ENCODE measurements around the gene TRIO.

Gene TRIO

DNA sequence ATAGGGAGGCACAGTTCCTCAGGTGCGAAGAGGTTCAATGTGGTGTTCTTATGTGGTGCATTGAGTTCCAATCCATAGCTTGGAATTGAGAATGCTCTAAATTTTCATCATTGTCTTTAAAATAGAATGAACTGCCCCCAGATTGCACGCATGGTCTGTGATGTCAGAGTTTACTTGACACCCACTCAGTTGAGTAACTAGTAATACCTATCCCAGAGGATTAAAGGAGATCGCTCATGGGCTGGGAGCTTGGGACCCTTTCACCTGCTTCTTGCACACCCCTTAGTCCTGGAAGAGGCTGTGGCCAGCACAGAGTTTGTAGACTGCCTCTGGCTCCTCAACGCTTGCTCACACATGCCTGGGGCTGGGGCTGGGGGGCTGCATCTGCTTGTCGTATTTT lies 343.3 kb downstream of the TRIO start:
- no peak for DNase-seq (ENCODE audit: low spot score)

- no peak for DNase-seq (ENCODE audit: low spot score)
Observed at GRCh38 chr5:14486996-14487896, 344.1 kb downstream of the TRIO start.

GRCh38 chr5:14487897-14488570 lies 344.9 kb downstream of the TRIO start:
- DNase-seq (ENCODE audit: low spot score), result no peak

DNA sequence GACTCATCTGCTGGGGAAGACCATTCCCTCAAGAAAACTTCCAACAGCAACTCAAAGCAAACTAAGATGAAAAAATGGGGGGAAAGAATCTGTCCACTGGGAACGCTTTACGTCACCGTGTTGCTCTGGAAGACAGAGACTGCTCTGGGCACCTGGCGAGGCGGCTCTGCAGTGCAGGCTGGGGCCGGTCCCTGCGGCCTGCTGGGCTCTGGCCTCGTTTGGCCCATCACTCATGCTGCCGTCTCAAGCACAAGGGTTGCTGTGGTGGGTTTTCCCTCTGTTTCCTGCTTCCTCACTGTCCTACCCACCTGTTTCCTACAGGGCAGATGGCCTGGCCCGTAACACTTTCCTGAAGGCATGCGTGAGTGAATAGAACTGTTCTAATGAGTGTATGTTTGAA lies 345.6 kb downstream of the TRIO start:
- DNase-seq (ENCODE audit: low spot score), result no peak

DNA sequence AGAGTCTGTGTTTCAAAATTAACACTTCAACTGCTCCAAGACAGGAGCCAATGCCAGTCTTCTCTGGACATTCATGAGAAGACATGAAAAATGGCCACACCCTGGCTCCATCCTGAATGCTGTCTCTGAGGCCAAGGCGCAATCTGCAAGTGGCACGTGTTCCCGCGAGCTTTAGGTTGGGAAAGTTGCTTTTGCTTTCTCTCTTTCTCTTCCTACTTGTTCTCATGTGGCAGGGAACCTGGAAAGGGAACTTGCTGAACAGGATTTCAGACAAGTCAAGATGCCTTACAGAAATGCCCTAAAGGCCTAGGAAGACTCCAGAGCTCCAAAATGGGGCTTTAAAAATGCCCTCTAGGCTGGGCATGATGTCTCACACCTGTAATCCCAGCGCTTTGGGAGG lies 346.5 kb downstream of the TRIO start:
- DNase-seq (ENCODE audit: low spot score), result no peak

DNA sequence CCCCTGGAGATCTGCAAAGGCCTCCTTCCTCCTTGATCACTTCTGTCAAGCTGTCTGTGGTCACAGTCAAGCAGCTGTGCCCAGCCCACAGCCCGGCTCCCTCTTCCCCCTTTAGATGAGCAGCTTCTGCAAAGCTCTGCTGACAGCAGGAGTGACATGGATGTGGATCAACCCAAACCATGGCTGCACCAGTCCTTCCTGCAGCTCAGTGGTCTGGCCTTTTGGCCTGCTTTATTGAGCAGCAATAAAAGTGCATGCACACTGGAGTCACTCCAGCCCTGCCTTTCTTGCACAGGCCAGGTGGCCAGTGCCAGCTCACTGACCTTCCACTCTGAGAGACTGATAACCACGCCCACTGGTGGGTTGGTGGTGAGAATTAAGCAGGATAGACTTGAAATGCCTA lies 347.2 kb downstream of the TRIO start:
- DNase-seq (ENCODE audit: low spot score), result no peak

DNA sequence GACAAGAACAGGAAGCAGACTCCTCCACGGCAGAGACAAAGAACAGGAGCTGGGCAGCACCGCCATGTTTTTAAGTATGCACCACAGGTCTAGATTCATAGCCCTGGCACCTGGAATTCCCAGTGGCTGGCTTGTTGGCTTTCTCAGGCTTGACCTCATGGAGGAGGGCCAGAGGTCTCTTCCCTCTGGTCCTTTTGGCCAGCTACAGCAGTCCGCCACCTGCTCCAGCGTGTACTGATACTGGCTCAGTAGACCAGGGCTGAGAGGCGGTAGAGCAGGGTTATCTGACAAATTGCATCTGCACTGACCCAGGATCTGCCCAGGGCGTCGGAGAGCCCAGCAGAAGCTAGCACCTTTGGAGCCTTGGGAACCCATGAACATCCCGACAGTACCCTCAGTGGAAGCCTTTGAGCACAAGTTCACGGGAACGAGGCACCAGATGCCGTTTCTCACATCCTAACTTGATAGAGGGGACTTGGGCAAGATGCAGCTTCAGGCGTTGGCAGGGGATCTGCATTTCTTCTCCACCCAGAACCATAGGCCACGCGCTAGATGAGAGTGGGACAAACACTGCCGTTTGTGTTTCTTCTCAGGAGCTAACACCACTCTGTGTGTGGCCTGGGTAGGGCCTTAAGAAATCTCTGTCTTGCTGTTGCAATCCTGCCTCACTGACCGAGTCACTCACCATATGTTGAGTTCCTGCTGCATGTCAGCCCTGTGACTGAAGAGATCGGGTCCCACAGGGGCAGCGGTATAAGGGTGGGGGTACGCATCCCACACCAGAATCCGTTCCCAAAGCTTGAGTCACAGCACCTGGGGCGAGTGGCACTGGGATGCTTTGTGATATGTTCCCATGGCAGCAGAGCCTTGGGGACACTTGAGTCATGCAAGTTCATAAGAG lies 348.1 kb downstream of the TRIO start:
- no peak for DNase-seq (ENCODE audit: low spot score)

- DNase-seq (ENCODE audit: low spot score), result no peak
Observed at GRCh38 chr5:14492331-14492964, 349.3 kb downstream of the TRIO start.

DNA sequence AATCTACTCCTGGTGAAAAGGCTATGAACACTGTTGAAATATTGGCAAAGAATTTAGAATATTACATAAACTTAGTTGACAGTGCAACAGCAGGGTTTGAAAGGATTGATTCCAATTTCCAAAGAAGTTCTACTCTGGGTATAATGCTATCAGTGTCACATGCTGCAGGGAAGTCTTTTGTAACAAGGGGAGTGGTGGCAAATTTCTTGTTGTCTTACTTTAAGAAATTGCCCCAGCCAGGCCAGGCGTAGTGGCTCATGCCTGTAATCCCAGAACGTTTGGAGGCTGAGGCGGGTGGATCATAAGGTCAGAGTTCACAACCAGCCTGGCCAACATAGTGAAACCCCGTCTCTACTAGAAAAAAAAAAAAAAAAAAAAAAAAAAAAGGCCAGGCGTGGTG lies 352.2 kb downstream of the TRIO start:
- DNase-seq (ENCODE audit: low spot score), result no peak

DNA sequence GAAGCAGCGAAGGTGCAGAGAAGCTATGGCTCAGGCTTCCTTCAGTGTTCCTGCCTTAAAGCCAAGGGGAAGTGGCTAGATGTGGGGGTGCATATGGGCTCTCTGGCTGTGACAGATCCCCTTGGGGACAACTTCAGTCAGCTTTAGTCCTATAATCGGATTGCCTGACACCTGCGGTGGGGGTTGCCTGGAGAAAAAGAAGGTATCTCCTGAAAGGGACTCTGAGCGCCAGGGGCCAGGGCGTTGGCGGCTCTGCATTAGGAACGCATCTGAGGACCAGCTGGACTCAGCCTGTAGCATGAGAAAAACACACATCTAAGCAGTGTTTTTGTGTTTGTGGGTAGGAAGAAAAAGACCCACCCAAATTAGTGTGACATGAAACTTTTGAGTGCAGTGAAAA lies 354.2 kb downstream of the TRIO start:
- DNase-seq (ENCODE audit: low spot score), result no peak

- DNase-seq (ENCODE audit: low spot score), result no peak
Observed at GRCh38 chr5:14501353-14502293, 358.5 kb downstream of the TRIO start.

GRCh38 chr5:14502294-14502690 lies 359.1 kb downstream of the TRIO start:
- no peak for DNase-seq (ENCODE audit: low spot score)

- no peak for DNase-seq (ENCODE audit: low spot score)
Observed at GRCh38 chr5:14503017-14503680, 360.0 kb downstream of the TRIO start.

- DNase-seq (ENCODE audit: low spot score), result no peak
Observed at GRCh38 chr5:14503681-14504331, 360.7 kb downstream of the TRIO start.

GRCh38 chr5:14504332-14504727 lies 361.2 kb downstream of the TRIO start:
- no peak for DNase-seq (ENCODE audit: low spot score)

DNA sequence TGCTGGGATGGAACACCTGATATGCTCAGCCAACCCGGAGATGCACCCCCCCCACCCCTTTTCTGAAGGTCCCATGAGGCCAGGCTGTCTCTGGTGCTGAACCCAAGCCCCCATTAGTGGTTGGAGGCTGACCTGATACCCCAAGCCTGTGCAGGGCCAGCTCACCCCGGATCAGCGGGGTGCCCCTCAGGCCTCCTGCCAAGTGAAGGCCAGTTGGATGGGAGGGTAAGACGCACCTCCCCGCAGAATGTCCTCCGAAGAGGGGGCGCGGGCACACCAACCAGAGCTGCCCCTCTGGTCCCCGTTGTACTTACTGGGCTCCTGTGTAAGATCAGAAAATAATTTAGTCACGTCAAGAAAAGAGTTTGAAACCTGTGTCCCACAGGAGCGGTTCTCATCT lies 361.7 kb downstream of the TRIO start:
- no peak for DNase-seq (ENCODE audit: low spot score)

GRCh38 chr5:14505310-14506139 lies 362.4 kb downstream of the TRIO start:
- no peak for DNase-seq (ENCODE audit: low spot score)

GRCh38 chr5:14506140-14506538 lies 363.0 kb downstream of the TRIO start:
- no peak for DNase-seq (ENCODE audit: low spot score)

- no peak for DNase-seq (ENCODE audit: low spot score)
Observed at GRCh38 chr5:14506661-14507060, 363.5 kb downstream of the TRIO start.

Measured in NAMALWA (cell line).